ENCODE data around the gene MARCO.

- TF ChIP-seq CTCF (IDR thresholded peaks at IDR 0.05) (no peak), POLR2A (IDR thresholded peaks at IDR 0.05) (no peak), POLR2AphosphoS5 (IDR thresholded peaks at IDR 0.05; ENCODE audit: insufficient read depth in 1 of 2, low read depth in 1 of 2) (no peak)
These were observed 3.9 kb downstream of the MARCO start for GRCh38 chr2:118945881-118946280.

Measured in vagina (tissue), 2 donors.